Measurements from ENCODE around the gene PLXNA1. TPM values are rescaled to one million over a fixed set of nuclear protein-coding genes. Genes with fewer than 3 reads are reported as not detected.
A peak's percentile ranks its signal among the peaks of the same experiment; 100 is the strongest.

PLXNA1 gene
- total RNA-seq, 3 donors from 2014 or later, result 11.8 to 19.3 (median 12.7) TPM

GRCh38 chr3:126998728-126999127, 15.8 kb downstream of the PLXNA1 start:
- peak in 2 of 3 donors; percentile 49 to 63 for DNase-seq
- no peaks in the 10 kb centered on the region for H3K36me3 ChIP-seq (ENCODE audit: low read depth)
- peak; percentile 54 for ATAC-seq

DNA sequence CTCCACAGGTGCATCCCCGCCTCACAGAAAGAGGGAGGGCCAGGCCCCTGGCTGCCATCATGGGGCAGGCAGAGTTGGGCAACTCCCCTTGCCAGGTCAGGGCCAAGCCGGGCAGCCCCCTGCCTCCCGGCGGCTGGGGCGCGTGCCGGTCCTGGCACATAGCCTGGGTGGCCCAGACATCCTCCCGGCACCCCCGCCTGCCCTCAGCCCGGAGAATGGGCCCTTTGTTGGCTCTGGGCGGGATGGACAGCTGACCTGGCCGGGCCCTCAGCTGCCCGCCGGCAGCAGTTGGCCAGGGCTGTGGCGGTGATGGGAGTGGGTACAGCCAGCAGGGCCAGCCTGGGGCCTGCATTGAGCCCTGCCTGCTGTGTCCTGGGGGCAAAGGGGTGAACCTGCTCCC, 16.5 kb downstream of the PLXNA1 start:
- TF ChIP-seq CTCF (IDR thresholded peaks at IDR 0.05), result no peak
- Histone ChIP-seq H3K4me3 (no peak overlapping the region), H3K9me3 (no peaks in the 10 kb centered on the region), H3K36me3 (ENCODE audit: low read depth) (no peaks in the 10 kb centered on the region), H3K4me1 (ENCODE audit: low read depth) (peaks cover 7% of the 10 kb centered on the region)
- intact Hi-C loops (cut with DNase I, micrococcal nuclease), result loop anchor here in 1 of 2 donors (10.0 kb wide), 1 partner anchor 245 kb away; no protein-coding TSS in a partner anchor
- ATAC-seq (no peak), DNase-seq (no peak)

More at GRCh38 chr3:126998728-126999127, 15.8 kb downstream of the PLXNA1 start:
- intact Hi-C loops (cut with DNase I, micrococcal nuclease), result loop anchor here in 1 of 2 donors (10.0 kb wide), 1 partner anchor 244 kb away; no protein-coding TSS in a partner anchor
- H3K4me3 ChIP-seq, result no peak overlapping the region
- H3K4me1 ChIP-seq (ENCODE audit: low read depth), result peaks cover 7% of the 10 kb centered on the region
- no peaks in the 10 kb centered on the region for H3K9me3 ChIP-seq
- no peak for TF ChIP-seq CTCF (IDR thresholded peaks at IDR 0.05)

DNA sequence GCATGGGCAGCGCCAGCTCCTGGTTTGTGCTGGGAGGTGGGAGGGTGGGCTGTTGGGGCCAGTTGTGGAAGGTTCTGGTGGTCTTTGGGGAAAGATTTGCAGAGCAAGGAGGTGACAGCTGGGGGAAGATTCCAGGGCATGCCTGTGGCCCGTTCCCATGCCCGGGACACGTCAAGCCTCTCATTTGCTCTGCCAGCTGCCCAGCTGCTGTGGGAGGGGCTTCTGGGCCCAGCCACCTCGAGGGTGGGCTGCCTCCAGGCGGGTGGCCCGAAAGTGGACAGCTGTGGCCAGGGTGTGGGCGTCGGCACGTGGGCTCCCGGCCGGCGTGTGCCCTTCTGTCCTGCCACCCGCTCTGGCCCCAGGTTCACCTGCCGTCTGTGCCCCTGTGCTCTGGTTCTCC, 17.2 kb downstream of the PLXNA1 start:
- peaks cover 7% of the 10 kb centered on the region for H3K4me1 ChIP-seq (ENCODE audit: low read depth)
- H3K36me3 ChIP-seq (ENCODE audit: low read depth), result no peaks in the 10 kb centered on the region
- no peaks in the 10 kb centered on the region for H3K9me3 ChIP-seq
- no peak for TF ChIP-seq CTCF (IDR thresholded peaks at IDR 0.05)
- ATAC-seq (no peak), DNase-seq (no peak)
- intact Hi-C loops (cut with DNase I, micrococcal nuclease), result no loop called here
- no peak overlapping the region for H3K4me3 ChIP-seq

GRCh38 chr3:127000761-127001160, 17.8 kb downstream of the PLXNA1 start:
- H3K4me1 ChIP-seq (ENCODE audit: low read depth), result peaks cover 7% of the 10 kb centered on the region

DNA sequence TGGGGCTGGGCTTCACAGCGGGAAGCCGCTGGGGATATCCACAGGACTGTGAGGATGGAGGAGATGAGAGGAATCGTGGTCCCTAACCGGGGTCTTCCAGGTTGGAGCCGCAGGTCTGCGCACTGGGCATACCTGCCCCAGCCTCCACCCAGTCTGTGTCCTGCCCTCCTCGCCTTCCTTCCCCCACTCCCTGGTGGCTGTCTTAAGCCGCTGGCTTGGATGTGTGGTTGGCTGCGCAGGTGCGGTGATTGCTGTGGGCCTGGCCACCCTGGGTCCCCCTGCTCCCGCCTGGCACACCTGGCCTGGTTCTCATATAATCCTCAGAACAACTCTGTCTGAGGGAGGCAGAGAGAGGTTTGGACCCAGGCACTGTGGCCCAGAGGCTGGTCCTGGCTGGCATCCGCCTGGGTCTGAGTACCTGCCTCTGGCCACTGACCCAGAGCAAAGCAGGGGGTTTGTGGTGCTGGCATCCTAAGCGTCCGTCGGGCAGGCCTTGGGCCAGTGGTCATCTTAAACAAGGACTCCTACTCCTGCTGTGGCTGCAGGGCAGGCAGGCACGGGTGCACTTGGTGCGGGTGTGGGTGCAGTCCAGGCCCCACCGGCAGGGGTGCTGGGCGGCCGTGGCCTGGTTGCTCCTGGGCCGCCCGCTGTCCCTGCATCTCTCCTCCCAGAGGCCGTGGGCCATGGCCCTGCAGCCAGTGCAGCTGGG, 18.7 kb downstream of the PLXNA1 start:
- Histone ChIP-seq H3K36me3 (ENCODE audit: low read depth) (no peaks in the 10 kb centered on the region), H3K4me1 (ENCODE audit: low read depth) (peaks cover 7% of the 10 kb centered on the region), H3K4me3 (no peak overlapping the region), H3K9me3 (no peaks in the 10 kb centered on the region)
- ATAC-seq, result no peak
- no peak for DNase-seq
- no peak for TF ChIP-seq CTCF (IDR thresholded peaks at IDR 0.05)
- intact Hi-C loops (cut with DNase I, micrococcal nuclease), result no loop called here

More at GRCh38 chr3:127000761-127001160, 17.8 kb downstream of the PLXNA1 start:
- Histone ChIP-seq H3K9me3 (no peaks in the 10 kb centered on the region), H3K36me3 (ENCODE audit: low read depth) (no peaks in the 10 kb centered on the region), H3K4me3 (no peak overlapping the region)
- TF ChIP-seq CTCF (IDR thresholded peaks at IDR 0.05), result no peak
- DNase-seq (no peak), ATAC-seq (no peak)
- intact Hi-C loops (cut with DNase I, micrococcal nuclease), result no loop called here
